Fibroblast of skin of back (primary cell): Measurements from ENCODE around the gene PFKM.

Source experiments
- DNase-seq: peaks from one replicate; pipeline ENCODE4 v3.0.0-alpha.2; 2013

PFKM gene

DNA sequence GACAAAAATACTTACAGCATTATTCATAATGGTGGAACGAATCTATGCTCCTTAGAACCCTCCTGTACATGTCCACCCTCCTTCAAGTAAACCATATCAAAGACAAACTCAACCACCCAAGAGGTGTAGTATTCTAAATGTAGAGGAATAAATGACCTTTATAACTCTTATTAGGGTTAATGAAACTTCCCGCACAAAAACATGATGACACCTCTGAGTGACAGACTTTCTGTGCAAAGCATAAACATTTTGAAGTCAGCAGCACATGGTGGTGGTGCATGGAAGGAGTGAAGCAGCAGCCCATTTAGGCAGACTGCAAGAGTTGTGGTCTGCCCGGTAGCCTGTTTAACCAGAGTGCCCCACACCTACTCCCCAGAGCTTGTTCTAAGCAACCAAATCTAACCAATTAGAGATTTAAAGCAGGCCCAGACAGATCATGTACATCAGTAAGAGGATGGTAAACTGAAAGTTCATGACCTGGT lies 38.8 kb downstream of the PFKM start:
- no peak for DNase-seq

DNA sequence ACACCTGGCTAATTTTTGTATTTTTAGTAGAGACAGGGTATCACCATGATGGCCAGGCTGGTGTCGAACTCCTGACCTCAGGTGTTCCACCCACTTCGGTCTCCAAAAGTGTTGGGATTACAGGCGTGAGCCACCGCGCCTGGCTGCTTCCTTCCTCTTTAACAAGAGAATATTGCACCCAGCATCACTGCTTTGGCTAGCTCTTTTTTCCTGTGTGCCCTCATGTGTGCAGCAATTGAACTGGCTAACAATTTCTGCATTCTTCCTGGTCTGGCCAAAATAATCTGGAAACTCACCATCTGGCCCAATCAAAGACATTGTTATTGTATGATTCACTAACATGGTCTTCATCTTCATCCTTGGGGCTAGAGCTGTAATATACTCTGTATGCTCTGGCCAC lies 40.9 kb downstream of the PFKM start:
- no peak for DNase-seq

DNA sequence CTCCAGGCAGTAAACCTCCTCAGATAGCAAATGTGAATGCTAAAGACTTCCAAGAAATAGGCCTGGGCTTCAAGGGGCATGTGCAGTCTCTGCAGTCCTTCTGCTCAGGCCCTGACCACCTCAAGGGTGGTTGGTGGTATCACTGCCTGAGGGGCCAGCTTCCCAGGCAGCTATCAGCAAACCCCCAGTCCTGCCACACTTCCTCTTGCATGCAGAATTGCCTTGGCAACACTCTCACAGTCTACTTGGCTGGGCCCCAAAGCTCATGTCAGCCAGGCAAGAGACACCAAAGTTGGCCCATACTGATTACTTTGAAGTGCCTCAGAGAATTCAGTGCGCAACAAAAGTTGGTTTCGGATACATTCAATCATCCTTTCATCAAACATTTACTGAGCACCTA lies 41.6 kb downstream of the PFKM start:
- no peak for DNase-seq

GRCh38 chr12:48163150-48163747 lies 44.1 kb downstream of the PFKM start:
- DNase-seq, result no peak

GRCh38 chr12:48164451-48164850 lies 45.3 kb downstream of the PFKM start:
- DNase-seq, result no peak

DNA sequence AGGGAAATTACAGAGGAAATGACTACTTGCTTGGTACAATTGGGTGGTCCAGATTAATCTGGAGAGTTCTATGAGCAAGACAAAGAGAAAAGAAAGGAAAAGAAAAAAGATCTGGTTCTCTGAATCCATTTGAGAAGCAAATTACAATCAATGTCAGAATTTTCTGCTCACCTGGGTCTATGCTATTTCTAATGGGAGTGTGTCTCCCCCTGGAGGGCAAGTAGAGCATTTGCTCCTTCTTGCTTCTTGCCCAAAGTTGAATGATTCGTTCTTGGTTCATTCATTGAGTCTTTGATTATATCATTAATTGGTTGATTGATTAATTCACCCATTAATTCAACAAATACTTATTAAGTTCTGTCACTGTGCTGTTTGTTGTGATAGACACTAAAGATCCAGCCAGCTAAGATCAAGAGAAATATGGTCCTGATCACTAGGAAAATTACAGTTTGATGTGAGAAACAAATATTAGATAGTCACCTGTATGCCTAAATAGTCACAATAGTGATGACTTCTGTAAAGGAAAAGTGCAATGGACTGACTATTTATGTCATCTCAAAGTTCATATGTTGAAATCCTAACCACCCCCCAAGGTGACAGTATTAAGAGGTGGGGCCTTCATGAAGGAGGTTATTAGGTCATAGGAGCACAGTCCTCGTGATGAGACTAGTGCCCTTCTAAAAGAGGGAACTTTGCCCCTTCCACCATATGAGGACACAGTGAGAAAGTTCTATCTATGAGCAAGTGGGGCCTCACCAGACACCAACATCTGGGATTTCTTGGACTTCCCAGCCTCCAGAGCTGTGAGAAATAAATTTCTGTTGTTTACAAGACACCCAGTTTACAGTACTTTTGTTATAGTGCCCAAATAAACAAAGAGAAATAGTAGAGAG lies 46.2 kb downstream of the PFKM start:
- DNase-seq, result peak; percentile 49

GRCh38 chr12:48169011-48169410 lies 49.8 kb downstream of the PFKM start:
- no peak for DNase-seq

GRCh38 chr12:48175613-48176416 lies 56.7 kb downstream of the PFKM start:
- DNase-seq, result no peak

DNA sequence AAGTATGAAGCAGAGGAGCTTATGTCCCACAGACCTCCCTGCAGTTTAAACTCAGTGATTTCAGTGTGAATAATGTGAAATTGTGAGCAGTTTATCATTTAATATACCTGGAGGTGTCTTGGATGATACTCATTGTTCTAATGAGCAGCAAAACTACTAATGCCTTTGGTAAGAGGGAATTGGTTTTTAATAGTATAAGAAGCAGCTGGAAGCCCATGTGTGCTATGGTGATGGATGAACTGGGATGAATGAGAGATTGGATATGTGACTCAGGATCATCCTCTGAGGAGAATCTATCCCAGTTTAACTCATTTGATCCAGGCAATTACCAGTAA lies 57.2 kb downstream of the PFKM start:
- no peak for DNase-seq

- no peak for DNase-seq
Measured at GRCh38 chr12:48177982-48178381, 58.8 kb downstream of the PFKM start.

- no peak for DNase-seq
Measured at GRCh38 chr12:48179466-48179865, 60.3 kb downstream of the PFKM start.

GRCh38 chr12:48180424-48180823 lies 61.3 kb downstream of the PFKM start:
- no peak for DNase-seq

- no peak for DNase-seq
Measured at GRCh38 chr12:48180857-48181495, 61.8 kb downstream of the PFKM start.

GRCh38 chr12:48182631-48183030 lies 63.5 kb downstream of the PFKM start:
- no peak for DNase-seq

DNA sequence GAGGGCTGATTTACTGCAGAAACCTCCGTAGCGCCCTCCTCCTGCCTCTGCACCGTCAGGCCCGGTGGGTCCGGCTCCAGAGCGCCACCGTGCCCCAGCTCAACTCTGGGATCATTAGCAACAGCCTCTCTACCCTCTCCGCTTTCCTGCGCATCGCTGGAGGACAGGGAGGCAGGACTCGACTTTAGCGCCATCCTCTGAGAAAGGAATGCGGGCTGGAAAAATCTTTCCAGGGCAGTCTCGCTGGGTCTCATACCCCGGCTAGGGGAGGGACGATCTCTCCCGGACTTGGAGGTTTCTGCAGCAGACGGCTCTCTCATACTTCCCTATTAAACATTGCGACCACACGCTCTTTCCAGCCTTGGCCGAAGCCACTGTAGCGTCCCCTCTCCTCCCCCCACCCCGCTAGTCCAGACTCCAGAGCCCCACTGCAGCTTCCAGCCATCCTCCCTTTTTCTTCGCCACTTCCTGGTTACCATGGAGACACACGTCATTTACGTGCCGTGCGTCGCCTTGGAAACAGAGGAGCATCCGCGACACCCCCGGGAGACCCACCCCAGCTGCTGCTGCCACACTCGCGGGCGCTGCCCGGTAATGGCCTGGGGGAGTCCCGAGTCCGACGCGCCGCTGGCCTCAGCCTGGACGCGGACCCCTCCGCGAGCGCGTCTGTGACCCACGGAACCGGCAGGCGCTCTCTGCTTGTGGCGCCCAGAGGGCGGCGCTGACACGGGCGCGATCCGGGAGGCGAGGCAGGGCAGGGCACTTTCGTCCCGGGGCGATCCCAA lies 64.1 kb downstream of the PFKM start, which contains the start of gene CCDC184:
Gene CCDC184 (plus strand): TSS at position 554 of the 785 bp plus-strand sequence. CDS start 479 bp downstream, outside the sequence.
- DNase-seq, result peak; percentile 88

GRCh38 chr12:48183876-48184548 lies 64.8 kb downstream of the PFKM start:
- no peak for DNase-seq

- no peak for DNase-seq
Measured at GRCh38 chr12:48184549-48184922, 65.4 kb downstream of the PFKM start.

DNA sequence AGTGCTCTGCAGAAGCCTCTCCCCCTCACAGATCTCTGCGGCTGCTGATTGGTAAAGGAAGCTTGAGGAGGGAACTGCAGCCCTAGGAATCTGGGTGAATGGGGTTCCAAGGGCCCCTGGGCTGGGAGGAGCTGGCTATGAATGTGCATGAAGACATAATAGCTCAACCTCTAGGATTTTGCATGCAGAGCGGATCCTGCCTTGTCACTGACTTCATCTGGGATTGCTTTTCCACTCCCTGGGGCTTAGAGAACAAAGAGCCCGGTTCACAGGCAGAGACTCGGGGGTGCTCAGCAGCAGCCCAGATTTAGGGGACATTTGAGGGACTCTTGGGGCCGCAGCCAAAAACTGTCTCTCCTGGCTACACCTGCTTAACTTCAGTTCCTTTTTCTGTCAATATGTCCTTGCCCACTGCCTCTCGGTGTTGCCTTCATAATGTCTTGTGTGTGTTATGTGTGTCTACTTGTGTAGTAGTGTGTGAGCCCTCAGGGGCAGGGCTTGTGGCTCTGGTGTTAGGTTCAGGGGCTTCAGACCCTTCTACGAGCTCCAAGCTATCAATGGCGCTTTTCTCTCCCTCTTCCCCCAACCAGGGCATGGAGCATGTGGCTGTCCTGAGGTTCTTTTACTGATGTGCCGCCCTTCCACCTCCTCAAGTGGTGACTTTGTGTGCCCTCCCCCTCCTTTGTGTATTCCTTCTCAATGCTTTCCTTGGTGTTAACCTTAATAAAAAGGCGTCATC lies 66.2 kb downstream of the PFKM start:
- no peak for DNase-seq

GRCh38 chr12:48187916-48188695 lies 68.9 kb downstream of the PFKM start:
- no peak for DNase-seq
